Subcutaneous adipose tissue (tissue), 4 donors: Measurements from ENCODE around the gene NTN3. TPM values are rescaled to one million over a fixed set of nuclear protein-coding genes. Genes with fewer than 3 reads are reported as not detected.

Experiments used
- CTCF ChIP-seq: fragments of 450-650 bp; IDR thresholded peaks from one replicate; pipeline ENCODE4 v1.5.1; 2016; ENCODE audit warnings: low read depth, mild to moderate bottlenecking, control low read depth, antibody characterized with exemption, moderate library complexity
- total RNA-seq, 4 donors: library from RNA; depleted of rRNA; stranded (reverse); fragments of >200 nt; gene quantifications; one replicate each; pipeline ENCODE4 v1.1.0, GENCODE V29; 2016

The NTN3 gene
- total RNA-seq, 4 donors from 2014 or later: not detected

GRCh38 chr16:2464333-2464732 is 6.8 kb upstream of the NTN3 start:
- TF ChIP-seq CTCF: no peak

GRCh38 chr16:2465653-2466415 is 5.3 kb upstream of the NTN3 start:
- no peak for TF ChIP-seq CTCF

- TF ChIP-seq CTCF: no peak
These were observed 4.2 kb upstream of the NTN3 start for GRCh38 chr16:2466667-2467527.

GRCh38 chr16:2467528-2468232 is 3.4 kb upstream of the NTN3 start:
- TF ChIP-seq CTCF: no peak

- TF ChIP-seq CTCF: no peak
These were observed 2.8 kb upstream of the NTN3 start for GRCh38 chr16:2468233-2468724.

GRCh38 chr16:2468725-2469398 is 2.2 kb upstream of the NTN3 start:
- TF ChIP-seq CTCF: no peak
